Measurements from ENCODE around the gene GRIN1. TPM values are rescaled to one million over a fixed set of nuclear protein-coding genes. Genes with fewer than 3 reads are reported as not detected.
"Not testable (repeated sequence)": the region's sequence is repeated elsewhere in the genome, so short reads cannot be mapped to it uniquely, and the experiment has no call there.

Gene GRIN1
- total and polyA plus RNA-seq, 4 donors: 0.06 to 0.51 (median 0.34) TPM

- DNase-seq (no peak), ATAC-seq (ENCODE audit: insufficient read depth, low FRiP score) (no peak)
- peaks cover 0 to 11% (median 0%) of the 10 kb centered on the region in 5 donors for H3K4me1 ChIP-seq (ENCODE audit: control insufficient read depth in 5 of 5, insufficient read depth in 5 of 5, low read length in 5 of 5)
- no peak overlapping the region for H3K9ac ChIP-seq (ENCODE audit: insufficient read depth in 1 of 2, low read length in 2 of 2)
- H3K27me3 ChIP-seq (ENCODE audit: control insufficient read depth in 3 of 3, insufficient read depth in 3 of 3, low read length in 2 of 3): peaks cover 0 to 11% (median 10%) of the 10 kb centered on the region in 3 donors
- 72 to 73% methylated on average over 6 of the region's 6 CpGs for WGBS, 2 donors
- H3K36me3 ChIP-seq (ENCODE audit: control insufficient read depth in 4 of 4, insufficient read depth in 4 of 4, low read length in 4 of 4): peaks cover 0 to 20% (median 0%) of the 10 kb centered on the region in 4 donors
- peak overlapping the region in 1 of 2 donors; percentile 46 for H3K27ac ChIP-seq (ENCODE audit: low read depth in 1 of 2, low read length in 1 of 2)
- H3K4me3 ChIP-seq: no peak overlapping the region
- TF ChIP-seq CTCF (IDR thresholded peaks at IDR 0.05; ENCODE audit: control extremely low read depth, extremely low read depth): no peak
- H3K9me3 ChIP-seq (ENCODE audit: control insufficient read depth in 4 of 4, insufficient read depth in 3 of 4, low read length in 3 of 4): no peaks in the 10 kb centered on the region
These were observed 22.9 kb upstream of the GRIN1 start for GRCh38 chr9:137116027-137116507.

GRCh38 chr9:137116728-137117127, 22.2 kb upstream of the GRIN1 start:
- no peak overlapping the region for H3K4me3 ChIP-seq
- no peaks in the 10 kb centered on the region for H3K9me3 ChIP-seq (ENCODE audit: control insufficient read depth in 4 of 4, insufficient read depth in 3 of 4, low read length in 3 of 4)
- H3K36me3 ChIP-seq (ENCODE audit: control insufficient read depth in 4 of 4, insufficient read depth in 4 of 4, low read length in 4 of 4): peaks cover 0 to 16% (median 0%) of the 10 kb centered on the region in 4 donors
- H3K27me3 ChIP-seq (ENCODE audit: control insufficient read depth in 3 of 3, insufficient read depth in 3 of 3, low read length in 2 of 3): peaks cover 0 to 11% (median 10%) of the 10 kb centered on the region in 3 donors
- H3K27ac ChIP-seq (ENCODE audit: low read depth in 1 of 2, low read length in 1 of 2): no peak overlapping the region
- TF ChIP-seq CTCF (IDR thresholded peaks at IDR 0.05; ENCODE audit: control extremely low read depth, extremely low read depth): no peak
- no peak for ATAC-seq (ENCODE audit: insufficient read depth, low FRiP score)
- 63 to 77% methylated on average over 17 of the region's 17 CpGs for WGBS, 2 donors
- DNase-seq: no peak
- no peak overlapping the region for H3K9ac ChIP-seq (ENCODE audit: insufficient read depth in 1 of 2, low read length in 2 of 2)
- peaks cover 0 to 11% (median 0%) of the 10 kb centered on the region in 5 donors for H3K4me1 ChIP-seq (ENCODE audit: control insufficient read depth in 5 of 5, insufficient read depth in 5 of 5, low read length in 5 of 5)

- TF ChIP-seq CTCF (IDR thresholded peaks at IDR 0.05; ENCODE audit: control extremely low read depth, extremely low read depth): no peak
- Histone ChIP-seq H3K27ac (ENCODE audit: low read depth in 1 of 2, low read length in 1 of 2) (no peak overlapping the region), H3K9ac (ENCODE audit: insufficient read depth in 1 of 2, low read length in 2 of 2) (no peak overlapping the region)
These were observed 21.7 kb upstream of the GRIN1 start for GRCh38 chr9:137117269-137117731.

GRCh38 chr9:137118092-137118603, 20.8 kb upstream of the GRIN1 start:
- 75 to 78% methylated on average over 11 to 12 of the region's 12 CpGs for WGBS, 2 donors
- peaks cover 0 to 11% (median 0%) of the 10 kb centered on the region in 5 donors for H3K4me1 ChIP-seq (ENCODE audit: control insufficient read depth in 5 of 5, insufficient read depth in 5 of 5, low read length in 5 of 5)
- not testable (repeated sequence) for DNase-seq; H3K4me3 ChIP-seq; H3K27ac ChIP-seq (ENCODE audit: low read depth in 1 of 2, low read length in 1 of 2); ATAC-seq (ENCODE audit: insufficient read depth, low FRiP score); H3K9me3 ChIP-seq (ENCODE audit: control insufficient read depth in 4 of 4, insufficient read depth in 3 of 4, low read length in 3 of 4); H3K9ac ChIP-seq (ENCODE audit: insufficient read depth in 1 of 2, low read length in 2 of 2); H3K36me3 ChIP-seq (ENCODE audit: control insufficient read depth in 4 of 4, insufficient read depth in 4 of 4, low read length in 4 of 4)
- peaks cover 0 to 11% (median 10%) of the 10 kb centered on the region in 3 donors for H3K27me3 ChIP-seq (ENCODE audit: control insufficient read depth in 3 of 3, insufficient read depth in 3 of 3, low read length in 2 of 3)

More at GRCh38 chr9:137117269-137117731, 21.7 kb upstream of the GRIN1 start:
- Histone ChIP-seq H3K36me3 (ENCODE audit: control insufficient read depth in 4 of 4, insufficient read depth in 4 of 4, low read length in 4 of 4) (peaks cover 0 to 10% (median 0%) of the 10 kb centered on the region in 4 donors), H3K4me1 (ENCODE audit: control insufficient read depth in 5 of 5, insufficient read depth in 5 of 5, low read length in 5 of 5) (peaks cover 0 to 11% (median 0%) of the 10 kb centered on the region in 5 donors), H3K4me3 (no peak overlapping the region), H3K27me3 (ENCODE audit: control insufficient read depth in 3 of 3, insufficient read depth in 3 of 3, low read length in 2 of 3) (peaks cover 0 to 11% (median 10%) of the 10 kb centered on the region in 3 donors), H3K9me3 (ENCODE audit: control insufficient read depth in 4 of 4, insufficient read depth in 3 of 4, low read length in 3 of 4) (no peaks in the 10 kb centered on the region)
- WGBS, 2 donors: 87 to 88% methylated on average over 15 of the region's 15 CpGs
- DNase-seq (no peak), ATAC-seq (ENCODE audit: insufficient read depth, low FRiP score) (no peak)

GRCh38 chr9:137121927-137122795, 16.8 kb upstream of the GRIN1 start:
- not testable (repeated sequence) for H3K4me1 ChIP-seq (ENCODE audit: control insufficient read depth in 5 of 5, insufficient read depth in 5 of 5, low read length in 5 of 5); H3K36me3 ChIP-seq (ENCODE audit: control insufficient read depth in 4 of 4, insufficient read depth in 4 of 4, low read length in 4 of 4); H3K27me3 ChIP-seq (ENCODE audit: control insufficient read depth in 3 of 3, insufficient read depth in 3 of 3, low read length in 2 of 3); DNase-seq; H3K9me3 ChIP-seq (ENCODE audit: control insufficient read depth in 4 of 4, insufficient read depth in 3 of 4, low read length in 3 of 4); ATAC-seq (ENCODE audit: insufficient read depth, low FRiP score); H3K9ac ChIP-seq (ENCODE audit: insufficient read depth in 1 of 2, low read length in 2 of 2); H3K27ac ChIP-seq (ENCODE audit: low read depth in 1 of 2, low read length in 1 of 2); H3K4me3 ChIP-seq
- 74% methylated on average over 24 to 25 of the region's 25 CpGs for WGBS, 2 donors
